Stimulated activated CD4-positive, alpha-beta T cell treated with anti-CD3 and anti-CD28 coated beads, Interleukin-12 subunit alpha, Interleukin-12 subunit beta, amount 100 ng/mL, for 24 hours (primary cell): ENCODE measurements around the gene NPPA.

Experiments
- DNase-seq, 2 experiments: peaks; one replicate each; pipeline ENCODE4 v3.0.0-alpha.2; 2020; ENCODE audit warnings: low read depth in 2 of 2

Gene NPPA

DNA sequence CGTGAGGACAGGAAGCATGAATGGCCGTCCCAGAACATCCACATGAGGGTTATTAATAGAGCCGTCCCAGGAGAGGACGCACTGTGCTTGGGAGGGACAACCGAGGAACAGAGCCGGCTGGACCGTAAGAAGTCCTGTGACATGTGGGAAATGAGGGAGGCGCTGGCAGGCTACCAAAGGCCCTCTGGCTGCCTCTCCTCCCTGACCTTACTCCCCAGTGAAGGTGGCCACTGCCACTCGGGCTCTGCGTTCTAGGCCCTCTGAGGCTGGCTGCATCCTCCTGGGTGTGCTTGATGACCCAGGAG is 26.6 kb upstream of the NPPA start:
- no peak for DNase-seq

DNA sequence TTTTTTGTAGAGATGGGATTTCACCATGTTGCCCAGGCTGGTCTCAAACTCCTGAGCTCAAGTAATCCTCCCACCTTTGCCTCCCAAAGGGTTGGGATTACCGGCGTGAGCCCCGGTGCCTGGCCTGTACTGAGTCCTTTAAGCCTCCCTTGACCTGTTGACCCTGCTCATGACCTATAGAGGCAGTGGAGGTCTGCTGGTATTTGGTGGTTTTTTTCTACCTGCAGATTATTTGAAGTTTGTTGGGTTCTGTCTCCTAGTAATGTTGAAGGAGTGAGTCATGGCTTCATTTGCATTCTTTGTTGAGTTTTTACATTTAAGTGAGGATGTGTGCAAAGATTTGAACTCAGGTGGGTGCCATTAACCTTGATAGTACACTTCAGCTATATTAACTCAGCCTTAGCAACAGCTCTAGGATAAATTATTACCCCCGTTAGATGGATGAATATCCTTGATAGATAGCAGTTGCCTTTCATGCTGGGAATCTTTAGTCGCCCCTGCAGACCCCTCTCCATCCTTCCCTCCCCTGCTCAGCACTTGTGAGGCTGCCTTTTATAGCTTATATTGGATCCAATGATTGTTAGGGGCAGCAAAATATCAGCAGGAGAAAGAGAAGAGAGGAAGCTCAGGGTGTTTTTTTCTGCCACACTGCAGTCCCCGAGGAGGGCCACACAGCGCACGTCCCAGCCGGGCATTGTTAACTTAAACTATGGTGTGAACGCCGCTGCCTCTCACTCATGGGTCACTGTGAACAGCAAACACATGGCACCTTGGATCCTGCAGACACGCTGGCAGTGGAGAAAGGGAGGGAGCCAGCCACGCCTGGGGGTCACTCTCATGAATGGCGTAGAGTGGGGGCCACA is 26.0 kb upstream of the NPPA start:
- DNase-seq = no peak

- DNase-seq = no peak
Measured at GRCh38 chr1:11872545-11872944, 25.0 kb upstream of the NPPA start.

DNA sequence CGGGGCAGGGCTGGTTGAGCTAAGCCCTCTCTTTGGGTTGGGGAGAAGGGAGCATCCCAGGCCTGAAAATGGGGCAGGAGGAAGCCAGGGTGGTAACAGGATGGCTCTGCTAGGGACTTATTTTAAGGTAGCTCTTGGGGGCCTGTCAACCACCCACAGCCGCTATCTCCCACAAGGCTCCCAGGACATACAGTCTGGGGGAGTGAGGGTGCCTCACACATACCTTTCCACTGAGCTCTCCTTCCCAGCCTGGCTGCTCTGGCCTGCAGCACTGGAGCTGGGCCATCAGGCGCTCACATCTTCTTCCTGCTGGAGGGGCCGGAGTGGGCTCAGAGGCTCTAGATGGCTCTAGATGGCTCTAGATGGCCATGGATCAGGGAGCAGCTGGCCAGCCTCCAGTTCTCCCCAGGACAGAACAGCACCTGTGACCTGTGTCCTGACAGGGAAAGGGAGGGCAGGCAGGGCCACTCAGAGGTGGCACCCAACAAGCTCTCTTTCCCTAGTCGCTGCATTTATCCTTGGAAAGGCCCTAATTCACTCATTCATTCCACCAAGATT is 22.1 kb upstream of the NPPA start:
- DNase-seq = no peak

- no peak for DNase-seq
Measured at GRCh38 chr1:11869104-11869503, 21.5 kb upstream of the NPPA start.

- DNase-seq = no peak
Measured at GRCh38 chr1:11868331-11868980, 20.9 kb upstream of the NPPA start.

DNA sequence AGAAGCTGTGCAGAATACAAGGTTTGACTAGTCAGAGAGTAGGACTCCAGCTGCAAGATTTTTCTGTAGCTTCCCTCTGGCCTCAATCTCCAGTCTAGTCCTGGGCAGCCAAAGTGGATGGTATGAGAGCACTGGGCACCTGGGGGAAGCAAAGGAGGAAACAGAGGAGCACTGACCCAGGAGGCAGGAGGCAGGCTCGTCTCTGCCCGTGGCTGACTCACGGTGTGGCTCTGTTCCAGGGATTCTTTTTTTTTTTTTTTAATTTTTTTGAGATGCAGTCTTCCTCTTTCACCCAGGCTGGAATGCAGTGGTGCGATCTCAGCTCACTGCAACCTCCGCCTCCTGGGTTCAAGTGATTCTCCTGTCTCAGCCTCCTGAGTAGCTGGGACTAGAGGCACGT is 15.3 kb upstream of the NPPA start:
- no peak for DNase-seq

- no peak for DNase-seq
Measured at GRCh38 chr1:11860587-11860986, 13.0 kb upstream of the NPPA start.

GRCh38 chr1:11860083-11860482 is 12.5 kb upstream of the NPPA start:
- no peak for DNase-seq

DNA sequence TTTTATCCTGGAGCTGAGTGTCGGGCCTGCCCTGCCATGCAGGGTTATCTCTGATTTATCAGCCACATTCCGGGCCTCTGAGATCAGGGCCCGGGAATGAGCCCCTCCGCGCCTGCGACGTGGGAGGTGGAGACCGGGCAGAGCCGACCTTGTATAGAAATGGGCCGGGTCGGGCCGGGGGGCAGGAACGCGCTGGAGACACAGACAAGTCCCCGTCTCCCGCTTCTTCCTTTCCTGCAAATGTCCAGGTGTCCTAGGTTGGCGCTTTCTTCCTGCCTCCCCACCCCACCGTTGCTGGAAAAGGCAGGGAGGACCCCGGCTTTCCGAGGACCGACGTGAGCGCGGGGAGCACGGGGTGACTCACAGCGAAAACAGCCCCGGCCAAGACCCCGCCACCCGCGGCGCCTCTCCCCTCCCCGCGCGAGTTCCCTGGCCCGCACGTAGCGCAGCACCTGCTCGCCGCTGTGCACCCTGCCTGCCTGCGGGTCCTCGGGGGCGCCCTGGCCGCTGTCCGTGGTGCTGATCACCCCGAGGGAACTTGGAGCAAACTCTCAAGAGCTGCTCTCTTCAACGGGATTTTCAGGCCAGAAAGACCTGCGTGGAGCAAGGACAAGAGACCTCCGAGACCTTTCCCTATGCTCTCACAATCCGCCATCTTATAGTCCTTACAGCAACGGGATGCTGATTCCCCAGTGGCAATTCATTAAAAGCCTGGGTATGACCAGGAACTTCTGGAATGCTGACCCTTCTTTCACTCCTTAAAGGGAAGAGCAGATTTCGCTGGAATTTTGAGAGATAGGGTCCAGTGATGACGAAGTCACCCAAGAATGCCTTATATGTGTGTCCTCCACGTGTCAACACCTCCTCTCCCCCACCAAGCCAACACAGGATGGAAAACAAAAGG is 11.6 kb upstream of the NPPA start:
- peak; percentile 14 to 45 for DNase-seq

DNA sequence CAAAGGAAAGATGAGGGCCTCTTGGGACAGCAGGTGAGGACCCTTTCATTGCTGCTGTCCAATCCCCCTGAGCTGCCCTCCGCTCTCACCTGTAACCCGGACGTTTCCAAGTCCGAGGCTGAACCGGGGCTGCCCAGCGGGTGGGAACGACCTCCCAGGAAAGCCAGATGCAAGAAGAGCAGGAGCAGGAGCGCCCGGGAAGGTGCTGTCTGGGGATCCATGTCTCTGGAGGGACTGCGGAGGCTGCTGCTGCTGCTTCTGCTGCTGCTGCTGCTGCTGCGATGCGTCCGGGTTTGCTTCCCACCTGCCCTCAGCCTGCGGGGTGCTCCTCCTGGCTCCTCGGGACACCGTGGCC is 11.0 kb upstream of the NPPA start, which contains the start of gene NPPB:
NPPB (minus strand) TSS at position 333 of the 355 bp plus-strand sequence; CDS start at position 221, 112 bp downstream.
- no peak for DNase-seq

DNA sequence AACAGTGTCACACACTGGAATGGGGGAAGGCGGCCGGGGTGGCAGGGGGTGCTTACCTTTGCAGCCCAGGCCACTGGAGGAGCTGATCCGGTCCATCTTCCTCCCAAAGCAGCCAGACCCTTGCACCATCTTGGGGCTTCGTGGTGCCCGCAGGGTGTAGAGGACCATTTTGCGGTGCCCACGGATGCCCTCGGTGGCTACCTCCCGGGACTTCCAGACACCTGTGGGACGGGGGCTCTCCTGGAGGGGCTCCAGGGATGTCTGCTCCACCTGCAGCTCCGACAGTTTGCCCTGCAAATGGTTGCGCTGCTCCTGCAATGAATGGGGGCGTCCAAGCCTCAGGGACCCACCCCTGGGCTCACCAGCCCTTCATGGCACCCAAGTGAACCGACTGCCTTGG is 10.6 kb upstream of the NPPA start:
- DNase-seq = no peak

- DNase-seq = no peak
Measured at GRCh38 chr1:11857164-11857851, 9.7 kb upstream of the NPPA start.

- DNase-seq = no peak
Measured at GRCh38 chr1:11856698-11857097, 9.1 kb upstream of the NPPA start.

DNA sequence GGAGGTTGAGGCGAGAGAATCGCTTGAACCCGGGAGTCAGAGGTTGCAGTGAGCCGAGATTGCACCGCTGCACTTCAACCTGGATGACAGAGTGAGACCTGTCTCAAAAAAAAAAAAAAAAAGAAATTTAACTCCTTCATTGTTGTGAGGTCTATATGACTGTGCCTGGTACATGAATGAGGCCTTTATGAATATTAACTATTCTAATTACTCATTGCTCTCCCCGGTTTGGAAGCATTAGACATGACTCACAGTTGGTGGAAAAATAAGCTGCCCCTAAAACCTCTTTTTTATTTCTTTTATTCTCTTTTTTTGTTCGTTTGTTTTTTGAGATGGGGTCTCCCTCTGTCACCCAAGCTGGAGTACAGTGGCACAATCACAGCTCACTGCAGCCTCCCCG is 7.8 kb upstream of the NPPA start:
- no peak for DNase-seq

GRCh38 chr1:11854519-11854918 is 6.9 kb upstream of the NPPA start:
- DNase-seq = no peak

DNA sequence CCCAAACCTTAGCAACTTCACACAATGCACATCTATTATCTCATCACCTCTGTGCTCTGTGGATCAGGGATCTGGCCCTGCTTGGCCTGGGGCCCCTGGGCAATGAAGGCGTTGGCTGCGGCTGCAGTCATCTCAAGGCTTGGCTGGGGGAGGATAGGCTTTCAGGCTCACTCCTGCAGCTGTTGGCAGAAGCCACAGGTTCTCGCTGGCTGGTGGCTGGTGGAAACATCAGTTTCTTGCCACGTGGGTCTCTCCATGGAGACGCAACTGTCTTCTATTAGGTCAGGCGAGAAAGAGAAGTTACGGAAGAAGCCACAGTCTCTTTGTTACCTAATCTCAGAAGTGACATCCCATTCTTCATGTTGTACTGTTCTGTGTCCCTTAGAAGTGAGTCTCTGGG is 3.6 kb upstream of the NPPA start:
- no peak for DNase-seq

DNA sequence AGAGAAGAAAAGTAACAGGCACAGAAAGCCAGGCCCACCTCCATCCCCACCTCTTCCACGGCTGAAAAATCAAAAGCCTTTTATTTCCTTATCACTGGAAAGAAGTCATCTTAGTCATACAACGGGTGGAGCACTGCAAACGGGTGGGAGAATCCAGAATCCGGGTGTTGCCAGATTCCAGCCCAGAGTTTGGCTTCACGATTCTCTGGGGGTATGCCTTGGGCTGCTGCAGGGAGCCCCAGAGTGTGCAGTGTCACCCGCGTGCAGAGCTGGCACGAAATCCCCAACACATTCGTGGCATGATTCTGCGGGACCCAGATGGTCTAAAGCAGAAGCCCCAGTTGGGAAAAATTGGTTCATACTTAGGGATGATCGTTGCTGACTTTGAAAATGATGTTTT is 2.6 kb upstream of the NPPA start:
- no peak for DNase-seq

DNA sequence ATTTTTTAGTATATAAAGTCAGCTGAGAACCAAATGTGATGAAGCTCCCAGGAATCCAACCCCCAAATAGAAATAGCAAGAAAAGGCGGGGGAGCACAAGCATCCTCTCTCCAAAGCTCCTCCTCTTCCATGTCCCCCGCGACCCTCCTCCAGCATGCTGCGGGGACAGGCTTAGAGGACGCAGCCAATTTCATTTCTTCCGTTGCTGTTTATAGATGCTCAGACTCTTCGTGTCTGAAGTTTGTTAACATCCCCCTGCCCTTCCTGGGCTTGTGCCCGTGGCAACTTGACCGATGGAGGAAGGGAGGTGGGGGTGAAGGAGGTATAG is 754 bp upstream of the NPPA start:
- no peak for DNase-seq

- DNase-seq = no peak
Measured at GRCh38 chr1:11845641-11846335, 1.8 kb downstream of the NPPA start.
